ENCODE results near the gene MARCHF11.

Gene MARCHF11, protein sequence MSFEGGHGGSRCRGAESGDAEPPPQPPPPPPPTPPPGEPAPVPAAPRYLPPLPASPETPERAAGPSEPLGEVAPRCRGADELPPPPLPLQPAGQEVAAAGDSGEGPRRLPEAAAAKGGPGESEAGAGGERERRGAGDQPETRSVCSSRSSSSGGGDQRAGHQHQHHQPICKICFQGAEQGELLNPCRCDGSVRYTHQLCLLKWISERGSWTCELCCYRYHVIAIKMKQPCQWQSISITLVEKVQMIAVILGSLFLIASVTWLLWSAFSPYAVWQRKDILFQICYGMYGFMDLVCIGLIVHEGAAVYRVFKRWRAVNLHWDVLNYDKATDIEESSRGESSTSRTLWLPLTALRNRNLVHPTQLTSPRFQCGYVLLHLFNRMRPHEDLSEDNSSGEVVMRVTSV

DNA sequence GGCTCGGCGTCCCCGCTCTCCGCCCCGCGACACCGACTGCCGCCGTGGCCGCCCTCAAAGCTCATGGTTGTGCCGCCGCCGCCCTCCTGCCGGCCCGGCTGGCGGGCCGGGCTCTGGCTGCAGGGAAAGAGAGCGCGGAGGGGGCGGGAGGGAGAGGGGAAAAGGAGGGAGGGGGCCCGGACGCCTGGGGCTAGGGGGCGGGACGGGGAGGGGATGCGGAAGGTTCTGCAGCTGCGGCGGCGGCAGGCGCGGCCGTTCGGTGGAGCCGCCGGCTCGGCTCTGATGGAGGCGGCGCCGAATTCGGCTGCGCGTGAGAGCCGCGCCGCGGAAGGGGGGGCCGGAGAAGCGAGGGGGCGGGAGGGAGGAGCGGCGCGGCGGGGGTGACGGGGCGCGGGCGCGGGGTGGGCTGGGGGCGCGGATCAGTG lies at the start of gene MARCHF11:
Gene MARCHF11 (minus strand): TSS at position 281 of the 425 bp plus-strand sequence. CDS start 216 bp downstream, at position 65.
- no peak for DNase-seq

DNA sequence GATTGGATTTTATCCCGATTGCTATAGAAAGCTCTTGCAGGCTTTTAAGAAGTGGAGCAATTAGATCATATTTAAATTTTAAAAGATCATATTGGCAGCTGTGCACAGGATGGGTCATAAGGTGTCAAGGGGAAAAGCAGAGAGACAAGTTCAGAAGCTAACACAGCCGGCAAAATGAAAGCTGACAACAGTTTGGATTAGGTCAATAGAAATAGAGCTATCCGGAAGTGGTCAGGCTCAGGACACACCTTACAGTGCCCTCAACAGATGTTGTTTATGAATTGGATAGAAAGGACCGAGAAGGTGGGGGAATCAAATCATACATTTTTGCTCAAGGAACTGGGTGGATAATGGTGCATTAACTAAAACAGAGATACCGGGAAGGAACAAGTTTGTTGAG lies 46.3 kb upstream of the MARCHF11 start:
- no peak for DNase-seq

DNA sequence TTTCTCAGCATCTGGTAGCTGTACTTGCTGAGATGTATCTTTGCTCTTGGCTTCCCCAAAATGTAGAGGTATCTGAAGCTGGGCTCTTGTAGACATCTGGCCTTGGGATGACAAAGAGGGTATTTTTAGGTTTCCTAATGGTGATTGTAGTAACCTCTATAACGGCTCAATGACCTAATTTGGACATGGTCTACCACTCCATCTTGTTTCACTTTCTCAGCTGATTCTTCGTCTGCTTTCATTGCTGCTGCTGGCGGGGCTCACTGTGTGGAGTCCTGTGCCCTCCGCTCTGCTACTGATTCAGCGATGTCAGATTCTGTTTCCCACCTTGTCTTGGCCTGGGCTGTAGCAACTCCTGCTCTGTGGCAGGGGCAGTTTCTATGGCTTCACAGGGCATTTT lies 12.7 kb upstream of the MARCHF11 start:
- DNase-seq = no peak

DNA sequence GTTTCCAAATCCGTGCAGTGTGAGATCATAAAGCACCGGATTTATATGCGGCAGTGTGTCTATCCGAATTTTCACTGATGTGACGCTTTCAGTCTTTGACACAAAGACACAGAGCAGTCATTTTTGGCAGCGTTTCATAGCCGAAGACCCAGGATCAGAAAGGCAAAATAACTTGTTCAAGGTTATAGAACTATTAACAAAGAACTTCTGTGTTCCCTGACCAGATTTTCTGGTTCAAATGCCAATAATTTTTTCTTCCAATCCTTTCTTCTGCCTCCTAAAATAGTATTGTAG lies 1.1 kb upstream of the MARCHF11 start:
- DNase-seq = no peak

DNA sequence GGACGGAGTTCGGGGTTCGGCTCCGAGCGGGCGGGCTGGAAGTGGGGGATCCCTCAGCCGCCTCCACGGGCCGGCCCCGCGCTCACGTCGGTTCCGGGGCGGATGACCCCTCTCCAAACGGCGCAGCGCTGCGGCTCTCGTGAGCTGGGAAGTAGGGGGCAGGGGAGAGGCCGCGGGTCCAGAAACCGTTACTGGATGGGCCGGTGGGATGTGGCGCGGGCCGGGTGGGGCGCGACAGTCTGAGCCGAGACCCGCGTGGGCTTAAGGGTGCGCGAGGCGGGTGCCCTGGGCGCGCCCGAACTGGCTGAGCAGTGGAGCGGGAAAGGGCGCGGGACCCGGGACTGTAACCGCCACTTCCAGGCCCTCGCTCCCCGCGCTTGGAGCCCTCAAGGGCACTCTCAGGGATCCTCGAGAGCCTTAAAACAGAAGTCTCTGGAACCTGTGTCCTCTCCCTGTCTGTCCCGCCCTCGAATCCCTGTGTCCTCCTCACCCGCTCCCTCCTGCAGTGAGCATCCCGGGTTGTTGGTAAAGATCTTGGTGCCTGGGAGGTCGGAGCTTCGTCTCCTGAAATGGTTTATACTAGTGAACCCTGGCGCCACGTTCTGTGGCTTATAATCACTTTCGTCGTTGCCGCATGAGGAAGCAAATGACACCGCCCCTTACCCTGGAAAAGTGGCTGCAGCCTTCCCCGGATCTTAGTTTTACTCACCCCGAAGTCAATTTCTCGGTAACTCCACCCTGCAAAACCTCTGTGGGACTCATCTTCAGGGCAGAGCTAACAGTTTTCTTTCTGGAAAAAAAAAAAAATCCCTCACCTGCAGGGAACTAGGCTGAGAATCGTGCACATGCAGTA lies 571 bp upstream of the MARCHF11 start:
- DNase-seq = no peak

DNA sequence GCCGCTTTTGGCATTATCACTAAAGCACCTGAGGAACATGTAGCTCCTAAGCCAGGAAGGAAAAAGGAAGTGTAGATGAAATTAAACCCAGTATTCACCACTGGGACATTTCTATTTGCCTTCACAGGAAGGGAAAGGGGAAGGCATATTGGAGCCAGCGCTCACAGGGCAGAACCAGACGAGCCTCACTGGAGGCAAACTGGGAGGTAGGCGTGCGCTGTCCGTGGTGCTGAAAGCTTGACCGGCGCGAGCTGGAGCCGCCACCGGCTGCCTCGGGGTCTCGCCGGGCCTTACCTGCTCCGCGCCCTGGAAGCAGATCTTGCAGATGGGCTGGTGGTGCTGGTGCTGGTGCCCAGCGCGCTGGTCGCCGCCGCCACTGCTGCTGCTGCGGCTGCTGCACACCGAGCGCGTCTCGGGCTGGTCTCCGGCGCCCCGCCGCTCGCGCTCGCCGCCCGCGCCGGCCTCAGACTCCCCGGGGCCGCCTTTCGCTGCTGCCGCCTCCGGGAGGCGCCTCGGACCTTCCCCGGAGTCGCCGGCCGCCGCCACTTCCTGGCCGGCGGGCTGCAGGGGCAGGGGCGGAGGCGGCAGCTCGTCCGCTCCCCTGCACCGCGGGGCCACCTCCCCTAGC lies 732 bp downstream of the MARCHF11 start:
- no peak for DNase-seq

DNA sequence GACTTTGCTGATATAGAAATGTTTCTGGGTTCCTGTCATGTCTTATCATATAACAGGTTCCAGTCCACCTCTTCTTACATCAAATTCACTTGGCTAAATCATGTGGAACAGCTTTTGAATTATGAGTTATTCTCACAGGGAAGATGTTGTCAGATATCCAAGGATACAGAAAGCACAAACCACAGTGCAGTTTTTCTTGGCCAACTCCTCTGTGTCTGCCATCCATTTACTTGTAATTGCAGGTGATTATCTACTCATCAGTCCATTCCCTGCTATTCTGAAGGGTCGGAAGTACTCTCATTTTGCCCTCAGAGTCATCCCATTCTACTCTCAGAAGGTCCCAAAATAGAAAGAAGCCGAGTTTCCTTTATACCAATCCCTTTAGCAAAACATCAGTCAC lies 10.0 kb downstream of the MARCHF11 start:
- no peak for DNase-seq

DNA sequence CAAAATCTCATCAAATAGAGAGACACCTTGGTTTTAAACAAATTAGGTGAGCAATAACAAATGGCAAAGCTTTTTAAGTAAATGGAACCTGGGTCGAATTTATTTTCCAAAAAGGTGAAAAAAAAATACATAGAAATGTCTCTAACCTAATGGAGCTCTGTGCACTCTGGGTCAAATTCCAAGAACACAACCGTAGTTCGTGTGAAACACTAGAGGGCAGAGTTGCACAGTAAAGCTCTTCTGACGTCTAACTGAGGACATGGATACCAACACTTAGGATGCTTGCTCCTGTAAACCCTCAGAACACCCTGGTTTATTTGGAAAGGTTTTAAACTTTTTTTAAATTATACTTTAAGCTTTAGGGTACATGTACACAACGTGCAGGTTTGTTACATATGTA lies 18.9 kb downstream of the MARCHF11 start:
- DNase-seq = peak in 1 of 2 donors; percentile 23

DNA sequence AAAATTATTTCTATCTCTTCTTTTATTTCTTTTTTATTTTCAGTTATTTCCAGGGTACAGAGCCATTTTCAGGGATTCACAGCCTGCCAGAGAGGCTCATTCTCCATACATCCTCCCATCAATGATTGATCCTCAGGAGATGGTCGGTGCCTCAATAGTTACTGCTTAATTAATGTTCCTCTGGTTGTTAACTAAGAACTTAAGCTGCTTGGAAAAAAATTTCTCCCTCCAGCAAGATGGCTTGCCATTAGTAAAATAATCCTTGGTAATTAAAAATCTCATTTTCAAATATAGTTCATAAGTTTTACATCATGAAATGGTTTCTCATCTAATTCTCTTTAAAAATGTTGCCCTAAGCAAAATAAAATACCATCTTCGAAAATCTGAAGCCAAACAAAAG lies 20.0 kb downstream of the MARCHF11 start:
- no peak for DNase-seq

DNA sequence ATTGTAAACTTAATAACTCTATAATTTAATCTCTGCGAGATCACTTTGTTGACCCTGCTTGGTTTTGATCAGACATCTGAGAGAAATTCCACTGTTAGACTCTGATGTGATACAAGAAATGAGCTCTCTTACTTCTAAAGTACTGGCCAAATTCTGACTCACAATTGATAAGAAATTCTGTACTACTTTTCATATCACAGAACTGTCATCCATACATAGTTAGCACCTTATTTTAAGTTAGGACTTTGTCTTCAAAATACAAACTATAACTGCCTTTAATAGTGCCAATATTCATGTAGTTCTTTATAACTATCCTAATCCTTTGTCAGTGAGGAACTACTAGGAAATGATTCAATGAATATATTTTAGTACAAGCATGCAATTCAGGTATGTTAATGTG lies 23.4 kb downstream of the MARCHF11 start:
- DNase-seq = no peak

DNA sequence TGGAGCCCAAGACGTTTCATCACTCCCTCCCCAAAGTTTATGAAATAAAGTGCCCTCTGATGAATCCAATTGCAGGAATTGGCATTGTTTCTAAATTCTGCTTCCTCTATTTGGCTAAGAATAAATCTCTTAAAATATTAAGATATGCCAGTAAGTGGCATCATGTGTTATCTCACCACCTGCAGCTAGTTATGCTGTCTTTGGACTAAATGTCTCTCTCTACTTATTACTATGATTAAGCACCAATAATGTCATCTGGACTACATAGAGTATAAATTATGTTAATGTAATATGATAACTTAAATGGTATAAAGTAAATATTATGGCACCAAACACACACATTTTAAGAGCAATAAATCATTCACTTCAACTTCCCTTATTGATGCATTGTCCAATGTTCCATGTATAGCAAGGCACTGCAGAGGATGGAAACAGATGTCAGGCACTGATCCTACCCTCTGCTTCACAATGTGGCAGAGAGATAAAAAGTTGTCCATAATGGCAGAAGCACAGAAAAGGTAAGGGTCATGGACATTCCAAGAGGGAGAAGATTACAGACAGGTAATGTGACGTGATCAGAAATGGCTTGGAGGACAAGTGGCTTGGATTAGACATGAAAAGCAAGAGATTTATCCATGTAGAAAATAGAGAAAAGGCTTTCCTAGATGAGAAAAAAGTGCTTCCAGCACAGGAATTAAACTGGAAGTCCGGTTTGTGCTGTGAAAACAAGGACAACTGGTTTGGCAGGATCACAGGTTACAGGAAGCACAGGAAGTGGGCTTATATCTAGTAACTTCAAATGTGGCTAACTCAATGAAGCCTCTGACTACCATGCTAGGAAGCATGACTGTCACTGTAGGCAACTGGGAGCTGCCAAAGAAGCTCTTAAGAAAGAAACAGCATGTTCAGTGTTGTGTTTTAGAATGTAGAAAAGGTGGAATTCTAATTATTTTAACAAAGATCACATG lies 26.7 kb downstream of the MARCHF11 start:
- DNase-seq = no peak

DNA sequence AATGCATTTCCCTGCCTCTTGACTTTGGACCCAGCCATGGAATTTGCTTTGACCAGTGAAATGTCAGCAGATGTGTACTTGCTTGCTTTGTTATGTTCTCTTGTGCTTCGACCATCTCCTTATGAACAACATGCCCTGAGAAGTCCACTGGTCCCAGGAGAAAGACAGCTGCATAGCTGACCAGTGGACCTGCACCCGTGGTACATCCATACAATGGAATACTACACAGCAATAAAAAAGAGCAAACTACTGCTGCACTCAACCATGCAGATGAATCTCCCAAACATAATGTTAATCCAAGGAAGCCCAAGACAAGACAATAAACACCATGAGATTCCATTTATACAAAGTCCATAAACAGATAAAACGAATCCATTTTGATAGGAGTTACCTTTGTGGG lies 30.0 kb downstream of the MARCHF11 start:
- no peak for DNase-seq

DNA sequence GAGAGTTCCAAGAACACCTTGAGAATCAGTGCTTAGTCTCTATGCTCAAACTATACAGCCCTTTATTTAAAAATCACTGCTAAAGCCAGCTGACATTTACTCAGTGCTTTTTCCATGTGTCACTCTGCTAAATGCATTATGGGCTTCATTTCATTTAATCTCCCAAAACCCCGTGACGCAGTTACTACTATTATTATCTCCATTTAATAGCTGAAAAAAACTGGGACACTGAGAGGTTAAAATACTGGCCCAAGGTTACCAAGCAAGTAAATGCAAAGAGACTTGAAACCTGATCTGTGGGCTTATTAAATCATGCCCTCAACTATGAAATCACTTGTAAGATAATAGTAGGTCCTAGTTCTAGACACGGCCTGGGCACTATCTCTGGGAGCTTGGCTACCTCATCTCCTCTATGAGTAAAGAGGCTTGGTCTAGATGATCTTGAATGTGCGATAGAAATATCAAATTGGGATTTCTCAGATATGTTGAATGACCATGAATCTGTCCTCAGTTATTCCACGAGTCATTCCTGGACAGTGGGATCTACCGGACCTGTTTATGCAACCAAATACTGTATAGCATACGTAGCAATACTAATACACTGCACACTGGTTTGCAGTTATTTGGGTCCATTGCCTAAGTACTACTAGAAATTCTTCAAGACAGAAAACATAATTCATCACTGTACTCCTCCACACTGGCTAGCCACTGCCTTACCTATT lies 32.3 kb downstream of the MARCHF11 start:
- no peak for DNase-seq

DNA sequence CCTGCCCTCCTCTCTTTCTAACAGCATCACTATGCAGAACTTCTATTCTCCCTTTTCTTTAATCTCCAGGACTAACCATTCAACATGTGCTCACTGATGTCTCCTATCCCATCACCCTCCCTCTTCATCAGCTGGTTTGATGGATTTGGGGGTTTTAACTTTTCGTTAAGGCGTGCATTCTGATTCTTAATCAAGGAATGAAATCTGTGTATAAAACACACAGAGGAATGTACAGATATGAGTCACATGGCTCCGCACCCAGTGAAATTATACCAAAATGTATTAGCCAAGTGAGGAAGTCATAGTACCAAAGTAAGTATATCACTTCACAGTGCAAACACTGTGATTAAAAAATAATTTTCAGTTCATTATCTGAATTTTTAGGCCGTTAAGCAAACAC lies 35.2 kb downstream of the MARCHF11 start:
- DNase-seq = no peak

DNA sequence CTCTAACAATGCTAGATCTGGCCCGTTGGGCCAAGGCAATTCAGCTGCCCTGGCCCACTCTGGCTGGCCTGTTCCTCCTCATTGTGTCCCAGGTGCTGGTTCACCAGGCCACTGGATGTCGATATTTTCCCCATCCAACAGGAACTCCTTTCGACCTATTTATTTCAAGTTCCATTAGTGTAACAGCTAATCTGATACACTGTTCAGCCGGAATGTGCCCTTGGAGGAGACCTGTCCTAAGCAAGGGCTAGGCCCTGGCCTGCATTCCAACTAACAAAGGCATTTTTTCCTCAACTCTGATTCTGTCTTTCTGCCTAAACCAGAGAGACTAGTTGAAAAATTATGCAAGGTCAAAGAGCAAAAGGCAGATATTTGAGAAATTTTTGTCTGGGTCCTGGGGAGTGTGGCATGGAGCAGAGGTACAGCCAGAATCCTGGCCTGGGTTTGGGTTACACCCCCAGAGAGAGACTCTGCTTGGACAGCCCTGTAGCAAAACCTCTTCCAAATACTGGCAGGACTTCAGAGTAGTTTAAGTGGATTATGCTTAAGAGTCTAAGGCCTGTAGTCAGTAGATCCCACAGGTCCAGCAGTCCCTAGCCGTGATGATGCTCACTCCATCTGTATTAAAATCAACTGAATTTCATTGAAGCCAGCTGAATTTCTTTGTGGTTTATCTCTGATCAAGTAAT lies 36.1 kb downstream of the MARCHF11 start:
- DNase-seq = no peak

DNA sequence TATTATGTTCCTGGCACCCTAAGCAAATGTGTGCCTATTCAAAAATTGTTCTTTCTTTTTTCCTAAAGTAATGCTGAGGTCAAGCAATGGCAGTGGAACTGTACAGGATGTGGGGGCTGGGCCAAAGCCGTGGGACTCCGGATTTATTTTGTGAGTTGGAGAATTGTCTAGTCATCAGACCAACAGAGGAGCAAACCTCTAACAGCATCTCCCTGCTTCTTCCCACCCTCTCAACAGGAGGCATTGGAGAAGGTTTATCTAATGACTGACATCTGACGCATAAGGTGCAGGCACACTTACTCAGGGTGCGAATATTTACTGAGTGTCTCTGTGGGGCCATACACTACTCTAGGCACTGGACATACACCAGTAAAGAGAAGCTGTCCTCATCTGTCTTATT lies 38.6 kb downstream of the MARCHF11 start:
- no peak for DNase-seq

DNA sequence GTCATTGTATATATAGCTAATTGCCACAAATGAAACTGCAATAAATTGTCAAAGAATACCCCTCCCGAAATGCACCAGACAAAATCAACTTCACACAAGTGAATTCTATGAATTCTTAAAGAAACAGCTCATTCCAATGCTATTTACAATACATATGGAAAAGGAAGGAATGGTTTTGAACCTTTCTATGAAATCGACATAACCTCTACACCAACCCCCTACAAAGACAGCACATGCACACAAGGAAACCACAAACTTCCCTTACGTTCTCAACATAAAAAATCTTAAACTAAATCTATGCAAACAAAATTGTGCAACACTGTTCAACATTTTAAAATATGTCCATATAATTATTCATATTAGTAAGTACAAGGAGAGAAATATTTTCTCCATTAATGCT lies 39.2 kb downstream of the MARCHF11 start:
- DNase-seq = no peak

DNA sequence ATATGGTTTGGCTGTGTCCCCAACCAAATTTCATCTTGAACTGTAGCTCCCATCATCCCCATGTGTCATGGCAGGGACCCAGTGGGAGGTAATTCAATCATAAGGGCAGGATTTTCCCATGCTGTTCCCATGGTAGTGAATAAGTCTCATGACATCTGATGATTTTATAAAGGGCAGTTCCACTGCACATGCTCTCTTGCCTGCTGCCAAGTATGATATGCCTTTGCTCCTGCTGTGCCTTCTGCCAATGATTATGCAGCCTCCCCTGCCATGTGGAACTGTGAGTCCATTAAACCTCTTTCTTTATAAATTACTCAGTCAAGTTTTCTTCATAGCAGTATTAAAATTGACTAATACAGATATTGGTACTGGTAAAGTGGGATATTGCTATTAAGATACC lies 42.4 kb downstream of the MARCHF11 start:
- no peak for DNase-seq

DNA sequence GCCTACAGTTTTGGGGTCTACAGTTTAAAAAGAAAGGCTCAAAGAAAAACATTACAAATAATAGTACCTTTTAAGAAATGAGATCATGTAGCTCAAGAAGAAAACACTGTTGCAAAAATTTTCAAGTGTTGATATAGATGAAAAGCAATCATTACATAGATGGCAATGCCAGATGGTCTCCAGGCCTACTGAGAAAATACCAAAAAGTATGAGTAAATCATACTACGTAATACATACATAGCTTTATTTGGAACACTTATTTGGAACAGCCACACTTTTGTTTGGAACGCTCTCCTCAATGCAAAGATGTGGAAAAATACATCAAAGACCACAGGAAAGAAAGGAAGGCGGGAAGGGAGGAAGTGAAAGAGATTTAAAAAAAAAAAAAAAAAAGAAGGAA lies 44.1 kb downstream of the MARCHF11 start:
- no peak for DNase-seq

DNA sequence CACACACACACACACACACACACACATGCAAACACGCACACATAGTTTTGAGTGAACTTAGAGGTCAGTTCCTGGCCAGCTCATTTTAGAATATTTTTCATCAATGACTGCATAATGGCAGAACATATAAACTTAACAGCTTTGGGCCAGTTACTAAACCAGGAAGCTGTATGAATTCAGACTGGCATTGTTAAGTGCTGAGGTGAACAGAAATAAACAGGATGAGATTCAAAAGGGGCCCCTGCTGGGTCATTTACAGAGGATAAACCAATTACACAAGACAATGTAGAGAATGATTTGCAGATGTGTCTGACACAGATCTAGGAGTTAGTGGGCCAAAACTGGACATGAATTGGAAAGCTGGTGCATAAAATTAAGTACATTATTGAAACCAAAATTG lies 44.6 kb downstream of the MARCHF11 start:
- DNase-seq = no peak

DNA sequence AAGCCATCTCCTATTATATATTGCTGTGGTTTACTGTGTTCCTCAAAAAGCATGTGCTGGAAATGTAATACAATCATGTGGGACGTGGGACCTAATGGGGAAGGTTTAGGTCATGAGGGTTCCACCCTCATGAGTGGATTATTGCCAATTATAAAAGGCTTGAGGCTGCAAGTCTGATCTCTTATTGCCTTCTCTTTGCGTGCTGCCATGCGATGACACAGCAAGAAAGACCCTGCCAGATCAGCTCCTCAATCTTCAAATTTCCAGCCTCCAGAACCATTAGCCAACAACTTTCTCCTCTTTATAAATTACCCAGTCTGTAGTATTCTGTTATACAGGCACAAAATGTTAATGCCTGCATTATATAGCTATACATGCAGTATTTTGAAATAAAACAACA lies 45.4 kb downstream of the MARCHF11 start:
- DNase-seq = no peak

Data from bone marrow (tissue), 2 donors.